Upper lobe of left lung (tissue), 4 donors: ENCODE measurements around the gene OPCML.

Experiments
- CTCF ChIP-seq, 6 experiments: fragments of 450-650 bp in 4 of 6; fragments of 200-600 bp in 2 of 6; sonication (generic) in 2 of 6; IDR thresholded peaks; one replicate each; pipeline ENCODE4 v1.5.1; 2016 to 2019; ENCODE audit warnings: antibody characterized with exemption in 6 of 6
- POLR2A ChIP-seq, 4 donors: fragments of 450-650 bp; IDR thresholded peaks; one replicate each; pipeline ENCODE4 v1.5.1; 2016 to 2017; ENCODE audit warnings: antibody characterized with exemption in 4 of 4, mild to moderate bottlenecking in 2 of 4
- POLR2AphosphoS5 ChIP-seq, 2 donors: sonication (generic); formaldehyde crosslinking; IDR thresholded peaks; one replicate each; pipeline ENCODE4 v1.5.1; 2017; ENCODE audit warnings: antibody characterized with exemption in 2 of 2

- TF ChIP-seq CTCF (IDR thresholded peaks at IDR 0.05) (no peak), POLR2A (IDR thresholded peaks at IDR 0.05) (no peak), POLR2AphosphoS5 (IDR thresholded peaks at IDR 0.05) (no peak)
Measured at GRCh38 chr11:133414506-133414905, 117.8 kb downstream of the OPCML start.
